NK-92 (cell line): Measurements from ENCODE around the gene SFXN5.

Experiments used
- DNase-seq: peaks from one replicate; lab custom pipeline; 2025; ENCODE audit not compliant: unreplicated experiment; lab: John Stamatoyannopoulos, UW

SFXN5 gene

DNA sequence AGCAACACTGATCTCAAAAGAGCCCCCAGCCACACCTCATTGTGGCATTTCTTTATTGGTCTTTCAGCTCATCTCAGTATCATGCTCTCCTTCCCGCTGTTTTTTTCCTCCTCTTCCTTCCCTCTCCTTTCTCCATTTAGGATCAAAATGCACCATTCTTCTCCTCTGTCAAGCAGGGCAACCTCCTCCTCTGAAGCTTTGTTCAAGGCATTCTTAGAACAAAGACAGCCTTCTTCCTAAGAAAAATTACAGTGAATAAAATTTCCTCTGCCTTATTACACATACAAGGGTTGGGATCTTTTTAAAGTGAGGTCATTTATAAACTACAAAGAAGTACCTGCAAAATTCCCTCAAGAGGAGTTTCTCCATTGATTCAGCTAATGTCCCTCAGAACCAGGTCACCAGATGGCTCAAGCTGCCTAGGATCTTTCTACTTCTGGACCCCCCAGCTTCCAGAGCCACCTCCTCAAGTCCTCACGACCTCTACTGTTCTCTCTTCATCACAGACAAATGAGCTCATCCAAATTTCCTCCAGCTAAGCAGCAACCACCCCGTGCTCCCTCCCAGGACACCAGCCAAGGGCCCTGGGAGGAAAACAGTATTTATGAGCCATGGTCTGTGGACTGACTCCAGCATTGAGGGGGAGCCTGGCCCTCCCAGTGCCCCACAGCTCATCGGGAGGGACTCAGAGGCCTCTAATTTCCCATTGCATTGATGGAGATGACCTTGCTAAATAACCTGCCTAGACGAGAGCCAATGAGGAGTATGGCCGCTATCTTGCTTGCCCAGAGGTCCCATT lies 18.0 kb downstream of the SFXN5 start:
- DNase-seq = no peak

DNA sequence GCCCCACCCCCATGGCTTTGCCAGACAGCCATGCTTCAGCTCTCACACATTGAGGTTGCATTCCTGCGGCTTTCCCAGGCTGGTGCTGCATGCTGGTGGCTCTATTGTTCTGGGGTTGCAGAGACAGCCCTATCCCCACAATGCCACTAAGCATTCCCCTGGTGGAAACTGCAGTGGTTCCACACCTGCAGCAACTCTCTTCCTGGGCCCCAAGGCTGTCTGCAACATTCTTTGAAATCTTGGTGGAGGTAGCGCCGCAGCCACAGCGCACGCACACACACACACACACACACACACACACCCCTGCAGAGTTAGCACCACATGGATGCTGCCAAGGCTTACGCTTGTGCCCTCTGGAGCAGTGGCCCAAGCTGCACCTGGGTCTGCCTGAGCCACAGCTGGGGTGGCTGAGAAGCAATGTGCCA lies 21.4 kb downstream of the SFXN5 start:
- DNase-seq = no peak

DNA sequence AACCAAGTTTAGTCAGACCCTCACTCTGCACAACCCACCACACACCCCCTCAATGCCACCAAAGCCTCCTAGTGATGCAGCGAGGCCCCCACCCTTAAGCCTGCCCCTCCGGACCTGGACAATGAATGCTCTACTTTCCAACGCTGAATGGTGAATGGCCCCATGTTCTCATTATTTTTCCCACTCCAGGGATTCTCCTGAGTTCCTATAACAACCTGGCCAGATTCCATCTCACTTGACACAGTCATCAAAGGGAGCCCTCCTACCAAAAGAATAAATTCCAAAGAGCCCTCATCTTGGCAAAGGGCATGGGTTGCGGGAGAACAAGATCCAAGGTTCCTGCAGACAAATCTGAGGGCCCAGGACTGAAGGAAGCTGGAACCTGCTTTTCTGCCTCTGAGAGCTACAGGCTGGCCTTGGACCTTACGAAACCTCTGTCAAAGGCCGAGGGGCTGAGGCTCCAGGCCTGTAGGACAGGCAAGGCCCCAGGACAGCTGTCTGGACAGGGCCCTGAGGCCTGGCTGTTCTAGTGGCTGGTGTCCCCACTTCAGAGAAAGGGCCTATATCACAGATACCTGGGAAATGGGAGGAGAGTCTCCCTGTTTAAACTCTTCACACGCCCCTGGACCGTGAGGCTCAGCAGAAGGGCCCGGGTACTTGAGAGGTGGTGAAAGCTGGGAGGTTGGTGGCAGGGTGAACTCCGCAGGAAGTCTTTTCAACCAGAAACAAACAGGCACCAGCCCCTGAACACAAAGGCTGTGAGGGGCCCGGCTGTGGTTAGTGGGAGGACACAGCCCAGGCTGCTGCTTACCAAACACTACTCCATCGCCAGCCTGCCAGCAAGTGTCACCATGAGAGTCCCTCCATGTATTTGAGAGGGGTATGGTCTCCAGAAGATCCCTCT lies 27.3 kb downstream of the SFXN5 start:
- no peak for DNase-seq

DNA sequence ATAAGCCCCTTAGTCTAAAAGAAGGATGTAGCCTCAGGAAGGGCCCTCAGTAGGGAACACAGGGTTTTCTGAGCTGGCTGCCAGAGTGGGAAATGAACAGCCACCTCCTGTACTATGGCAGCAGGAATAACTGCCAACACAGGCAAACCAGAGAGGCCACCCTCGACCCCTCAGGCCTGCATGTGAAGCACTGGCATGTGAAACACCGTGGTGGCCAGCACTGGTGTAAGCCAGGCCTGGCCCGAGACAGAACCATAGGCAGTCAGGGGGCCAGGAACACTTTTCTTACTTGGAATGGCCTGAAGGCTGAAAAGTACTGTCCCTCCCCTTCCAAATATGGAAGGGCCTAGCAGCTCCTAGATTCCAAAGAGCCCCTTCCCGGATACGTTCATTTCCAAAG lies 28.2 kb downstream of the SFXN5 start:
- DNase-seq = no peak

DNA sequence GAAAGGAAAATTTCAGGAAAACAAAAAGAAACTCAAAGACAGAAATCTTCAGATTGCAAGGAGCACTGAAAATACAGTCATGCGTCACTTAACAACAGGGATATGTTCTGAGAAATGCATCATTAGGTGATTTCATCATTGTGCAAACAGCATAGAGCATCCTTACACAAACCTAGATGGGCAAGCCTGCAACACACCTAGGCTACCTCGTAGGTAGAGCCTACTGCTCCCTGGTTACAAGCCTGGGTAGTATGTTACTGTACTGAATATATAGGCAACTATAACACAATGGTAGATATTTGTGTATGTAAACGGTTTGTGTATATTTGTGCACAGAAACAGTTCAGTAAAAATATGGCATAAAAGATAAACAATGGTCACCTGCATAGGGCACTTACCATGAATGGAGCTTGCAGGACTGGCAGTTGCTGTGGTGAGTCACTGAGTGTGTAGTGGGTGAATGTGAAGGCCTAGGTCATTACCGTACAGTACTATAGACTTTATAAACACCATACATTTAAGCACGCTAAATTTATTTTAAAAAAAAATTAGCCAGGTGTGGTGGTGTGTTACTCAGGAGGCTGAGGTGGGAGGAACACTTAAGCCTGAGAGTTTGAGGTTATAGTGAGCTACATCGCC lies 33.4 kb downstream of the SFXN5 start:
- no peak for DNase-seq

DNA sequence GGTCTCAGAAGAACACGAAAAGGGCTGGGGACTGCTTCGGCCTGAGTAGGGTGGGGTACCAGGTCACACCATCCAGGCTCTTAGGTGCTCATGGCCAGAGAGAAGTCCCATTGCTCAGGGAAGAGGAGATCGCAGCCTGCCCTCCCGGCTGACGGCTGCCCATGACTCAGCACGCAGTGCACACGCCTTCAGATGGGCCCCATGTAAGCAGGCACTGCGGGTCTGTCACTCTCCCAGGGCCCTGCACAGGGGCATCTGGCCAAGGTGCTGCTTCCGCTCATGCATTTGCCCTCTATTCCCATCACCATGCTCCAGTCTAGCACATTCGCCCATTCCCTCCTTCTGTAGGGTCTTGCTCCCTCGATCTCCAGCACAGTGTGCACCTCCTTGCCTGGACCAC lies 34.7 kb downstream of the SFXN5 start:
- DNase-seq = no peak

DNA sequence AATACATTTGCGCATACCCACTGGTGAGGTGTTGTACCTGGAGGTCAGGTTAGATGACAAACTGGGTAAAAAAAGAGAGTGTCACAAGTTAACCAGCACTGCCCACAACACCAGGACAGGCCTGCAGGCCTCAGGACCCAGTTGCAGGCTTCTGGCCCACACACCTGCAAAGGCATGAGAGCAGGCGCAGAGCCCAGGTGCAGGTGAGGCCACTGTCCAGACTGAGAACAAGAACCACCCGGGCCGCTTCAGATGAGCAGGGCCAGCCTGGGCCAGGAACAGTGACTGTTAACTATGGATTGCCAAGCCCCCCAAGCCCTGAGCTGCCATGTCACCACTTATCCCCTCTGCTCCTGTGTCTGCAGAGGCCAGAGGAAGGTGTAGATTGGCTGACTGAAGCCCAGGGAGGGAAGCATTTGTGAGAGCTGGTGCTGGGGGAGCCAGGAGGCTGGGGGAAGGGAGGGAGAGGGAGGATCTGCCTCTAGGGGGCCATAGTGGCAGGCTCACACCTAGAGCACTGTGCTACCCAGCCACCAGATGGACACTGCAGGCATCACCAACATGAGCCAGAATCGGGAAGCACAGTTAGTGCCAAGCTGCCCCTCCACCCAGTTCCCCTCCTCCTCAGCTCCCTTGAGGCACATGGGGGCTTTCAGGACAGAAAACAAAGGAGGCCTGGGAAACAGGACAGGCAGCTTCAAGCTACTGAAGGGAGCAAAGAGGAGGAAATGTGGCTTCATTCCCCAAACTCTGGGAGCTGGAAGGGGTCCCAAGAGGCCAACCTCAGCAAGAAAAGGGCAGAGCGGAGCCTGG lies 35.4 kb downstream of the SFXN5 start:
- DNase-seq = no peak

DNA sequence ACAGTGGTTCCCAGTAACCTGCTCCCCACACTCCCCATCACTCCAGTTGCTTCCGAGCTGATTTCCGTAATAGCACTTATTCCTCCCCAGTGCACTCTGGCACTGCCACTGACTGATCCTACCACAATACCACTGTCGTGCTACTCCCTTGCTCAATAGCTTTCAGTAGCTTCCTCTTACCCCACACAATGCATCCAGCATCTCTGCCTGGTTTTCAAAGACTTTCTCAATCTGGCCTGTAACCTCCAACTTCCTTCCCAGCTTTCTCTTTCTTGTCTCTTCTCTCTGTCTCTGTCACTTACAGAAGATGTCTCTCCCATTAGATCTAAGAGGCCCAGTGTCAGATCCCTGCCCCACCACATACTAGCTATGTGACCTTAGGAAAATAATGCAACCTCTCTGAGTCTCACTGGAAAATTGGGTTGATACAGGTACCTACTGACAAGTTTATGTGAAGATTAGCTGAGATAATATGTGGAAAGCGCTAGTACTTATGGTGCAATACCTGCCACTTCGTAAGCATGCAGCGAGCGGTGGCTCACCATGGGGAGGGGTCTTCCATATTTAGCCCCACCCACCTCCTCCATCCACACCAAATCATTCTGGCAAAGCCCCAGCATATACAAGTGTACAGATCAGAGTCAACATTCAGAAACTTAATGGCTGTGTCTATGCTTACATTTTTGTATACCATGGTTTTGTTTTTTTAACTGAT lies 36.7 kb downstream of the SFXN5 start:
- DNase-seq = no peak

DNA sequence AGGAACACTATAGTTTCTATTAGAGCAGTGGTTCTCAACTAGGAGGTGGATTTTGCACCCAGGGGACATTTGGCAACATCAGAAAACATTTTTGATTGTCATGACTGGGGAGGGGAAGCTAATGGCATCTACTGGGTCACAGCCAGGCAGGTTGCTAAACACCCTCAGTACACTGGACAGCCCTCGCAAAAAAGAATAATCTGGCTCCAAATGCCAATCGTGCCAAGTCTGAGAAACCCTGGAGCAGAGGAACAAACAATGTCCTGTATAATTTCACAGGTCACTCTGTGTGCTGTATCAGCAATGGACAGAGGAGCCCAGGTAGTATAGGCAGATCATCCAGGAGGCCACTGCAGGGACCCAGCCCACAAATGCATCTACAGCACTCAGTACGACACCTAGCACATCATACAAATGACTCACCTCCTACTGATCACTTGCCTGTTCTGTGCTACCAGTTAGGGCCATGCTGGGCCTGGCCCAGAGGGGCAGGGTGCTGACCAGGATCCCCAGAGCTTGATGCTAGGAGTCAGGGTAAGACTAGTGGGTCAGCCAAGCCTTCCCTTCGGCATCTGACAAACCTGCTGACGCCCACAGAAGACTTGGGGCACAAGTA lies 37.6 kb downstream of the SFXN5 start:
- no peak for DNase-seq

DNA sequence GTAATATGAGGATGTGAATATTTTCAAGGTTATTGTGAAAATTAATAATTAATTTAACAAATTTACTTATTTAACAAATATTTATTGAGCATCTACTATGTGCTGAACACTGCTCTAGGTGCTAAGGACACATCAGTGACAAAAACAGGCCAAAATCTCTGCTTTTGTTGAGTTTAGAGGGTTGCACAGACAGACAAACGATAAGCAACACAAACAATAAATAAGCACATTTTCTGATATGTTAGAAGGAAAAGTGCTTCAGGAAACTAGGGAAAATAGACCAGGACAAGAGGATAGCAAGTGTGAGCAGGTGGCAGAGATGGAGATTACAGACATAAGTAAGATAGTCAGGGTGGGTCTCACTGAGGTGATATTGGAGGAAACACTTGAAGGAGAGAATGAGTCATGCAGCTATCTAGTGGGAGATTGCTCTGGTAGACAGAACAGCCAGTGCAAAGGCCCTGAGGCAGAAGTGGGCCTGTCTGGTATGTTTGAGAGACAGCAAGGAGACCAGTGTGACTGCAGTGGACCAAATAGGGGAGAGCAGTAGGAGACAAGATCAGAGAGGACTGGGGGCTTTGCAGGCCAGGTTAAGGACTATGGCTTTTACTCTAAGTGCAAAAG lies 38.3 kb downstream of the SFXN5 start:
- no peak for DNase-seq

DNA sequence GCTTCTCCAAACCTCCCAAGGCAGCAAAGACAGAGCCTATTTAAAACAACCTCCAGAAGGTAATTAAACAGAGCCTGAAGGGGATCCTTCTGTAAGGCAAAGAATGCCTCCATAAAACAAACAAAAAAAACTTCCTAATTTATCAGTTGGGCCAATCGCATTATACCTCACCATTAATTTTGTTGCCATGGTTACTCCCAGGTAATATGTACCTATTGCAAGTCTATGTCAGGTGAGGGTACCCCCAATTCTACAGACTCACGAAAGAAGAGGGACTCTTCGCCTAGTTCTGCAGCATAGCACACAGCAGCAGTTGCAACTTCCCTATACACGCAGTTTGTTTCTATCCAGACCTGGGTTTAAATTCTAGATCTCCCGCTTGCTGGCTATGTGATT lies 38.8 kb downstream of the SFXN5 start:
- no peak for DNase-seq

DNA sequence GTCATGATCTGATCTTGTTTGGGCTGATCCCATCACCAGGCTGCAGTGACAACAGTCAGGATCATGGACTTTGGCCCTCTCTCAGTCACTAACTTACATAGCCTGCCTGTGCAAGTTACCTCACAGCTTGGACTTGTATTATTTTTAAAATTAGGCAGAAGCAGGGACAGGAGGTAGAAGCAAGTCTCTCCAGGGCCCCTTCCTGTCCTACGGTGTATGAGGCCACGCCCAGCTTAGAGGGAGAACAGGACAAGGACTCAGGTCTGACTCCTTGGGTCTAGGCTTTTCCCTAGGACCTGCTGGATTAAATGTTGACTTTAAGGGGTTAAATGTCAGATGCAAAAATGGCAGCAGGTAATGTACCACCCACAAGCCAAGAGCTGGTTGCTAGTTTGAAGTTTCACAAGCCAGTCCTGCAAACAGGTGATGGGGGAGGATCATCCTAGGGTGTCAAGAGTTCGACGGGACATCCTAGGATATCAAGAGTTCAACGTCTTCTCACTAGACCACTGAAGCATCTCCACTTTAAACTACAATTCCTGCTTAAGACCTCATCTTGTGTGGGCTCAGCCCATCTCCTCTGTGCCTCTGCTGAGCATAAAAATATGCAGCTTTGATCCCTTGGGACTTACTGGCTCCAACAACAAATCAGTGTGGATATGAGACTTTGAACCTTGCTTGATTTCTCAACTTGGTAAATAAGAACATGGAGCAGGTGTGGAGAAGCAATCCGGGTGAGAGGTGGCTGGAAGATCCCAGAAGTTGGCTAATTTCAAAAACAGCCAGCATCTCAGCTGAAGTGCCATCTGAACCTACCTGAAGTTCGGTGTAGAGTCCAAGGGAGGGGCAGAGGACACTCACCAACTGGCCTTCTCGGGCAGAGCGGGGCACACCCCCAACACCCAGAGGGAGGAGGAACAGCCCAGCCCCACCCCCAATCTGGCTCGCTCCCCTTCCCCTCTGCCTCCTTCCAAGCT lies 39.5 kb downstream of the SFXN5 start:
- no peak for DNase-seq

DNA sequence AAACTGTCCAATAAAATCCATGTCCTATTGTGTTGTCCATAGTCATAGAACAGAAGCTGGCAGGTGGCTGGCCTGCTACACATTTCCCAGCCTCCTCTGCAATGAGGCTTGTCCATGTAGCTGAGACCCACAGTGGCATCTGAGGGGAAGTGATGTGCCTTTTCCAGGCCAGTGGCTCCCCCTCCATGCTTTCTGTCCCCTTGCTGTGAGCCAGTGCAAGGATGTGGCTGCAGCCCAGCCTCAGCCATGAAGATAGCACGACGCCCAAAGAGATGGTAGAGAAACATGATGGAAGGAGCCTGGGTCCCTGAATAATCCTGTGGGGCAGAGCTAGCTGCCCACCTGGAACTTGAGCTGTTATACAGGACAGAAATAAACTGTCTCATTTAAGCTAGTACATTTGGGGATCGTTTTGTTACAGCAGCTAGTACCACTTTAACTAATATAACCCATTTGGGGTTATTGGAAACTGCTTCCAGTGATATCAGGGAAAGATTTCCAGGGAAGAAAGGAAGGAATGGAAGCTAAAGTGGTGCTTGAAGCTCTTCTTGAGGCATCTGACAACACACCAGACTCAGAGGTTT lies 40.3 kb downstream of the SFXN5 start:
- no peak for DNase-seq

DNA sequence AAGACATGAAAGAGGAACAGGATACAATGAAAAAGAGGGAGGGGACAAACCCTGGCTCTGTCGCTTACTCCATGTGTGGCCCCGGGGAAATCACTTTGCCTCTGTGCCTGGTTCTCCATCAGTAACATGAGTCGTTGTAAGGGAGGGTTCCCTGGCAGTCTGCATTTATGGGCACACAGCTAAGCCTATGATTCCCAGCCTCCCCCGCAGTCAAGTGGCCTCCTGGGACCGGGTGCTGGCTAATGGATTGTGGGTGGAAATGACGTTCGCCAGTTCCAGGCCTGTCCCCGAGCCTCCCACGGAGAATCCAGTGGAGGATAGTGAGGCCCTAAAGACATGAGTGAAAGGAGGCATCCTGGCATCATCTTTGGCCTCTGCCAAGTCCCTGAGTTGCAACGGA lies 42.7 kb downstream of the SFXN5 start:
- DNase-seq = no peak

DNA sequence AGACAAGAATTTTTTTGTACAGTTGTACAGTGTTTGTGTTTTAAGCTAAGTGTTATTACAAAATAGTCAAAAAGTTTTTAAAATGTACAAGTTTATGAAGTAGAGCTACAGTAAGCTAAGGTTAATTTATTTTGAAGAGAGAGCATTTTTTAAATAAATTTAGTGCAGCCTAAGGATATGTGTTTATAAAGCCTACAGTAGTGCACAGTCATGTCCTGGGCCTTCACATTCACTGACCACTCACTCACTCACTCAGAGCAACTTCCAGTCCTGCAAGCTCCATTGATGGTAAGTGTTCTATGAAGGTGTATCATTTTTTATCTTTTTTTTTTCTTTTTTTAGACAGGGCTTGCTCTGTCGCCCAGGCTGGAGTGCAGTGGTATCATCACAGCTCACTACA lies 44.2 kb downstream of the SFXN5 start:
- no peak for DNase-seq

DNA sequence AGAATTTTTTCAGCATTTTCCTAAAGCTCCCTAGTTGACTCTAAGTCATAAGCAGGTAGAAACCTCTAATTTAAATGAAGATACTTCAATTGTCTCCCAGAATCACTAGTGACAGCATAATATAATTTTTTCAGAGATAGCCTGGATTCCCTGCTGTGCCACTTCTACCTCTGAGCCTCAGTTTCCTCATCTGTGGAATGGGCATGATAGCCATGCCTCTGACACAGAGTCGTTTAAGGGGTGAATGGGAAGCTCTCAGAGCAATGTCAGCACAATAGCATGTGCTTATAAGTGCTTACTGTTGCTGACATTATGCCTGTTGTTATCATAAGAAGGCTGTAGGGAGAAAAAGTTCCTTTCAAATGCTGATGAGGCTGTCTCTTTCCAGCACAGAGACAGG lies 48.0 kb downstream of the SFXN5 start:
- DNase-seq = no peak

DNA sequence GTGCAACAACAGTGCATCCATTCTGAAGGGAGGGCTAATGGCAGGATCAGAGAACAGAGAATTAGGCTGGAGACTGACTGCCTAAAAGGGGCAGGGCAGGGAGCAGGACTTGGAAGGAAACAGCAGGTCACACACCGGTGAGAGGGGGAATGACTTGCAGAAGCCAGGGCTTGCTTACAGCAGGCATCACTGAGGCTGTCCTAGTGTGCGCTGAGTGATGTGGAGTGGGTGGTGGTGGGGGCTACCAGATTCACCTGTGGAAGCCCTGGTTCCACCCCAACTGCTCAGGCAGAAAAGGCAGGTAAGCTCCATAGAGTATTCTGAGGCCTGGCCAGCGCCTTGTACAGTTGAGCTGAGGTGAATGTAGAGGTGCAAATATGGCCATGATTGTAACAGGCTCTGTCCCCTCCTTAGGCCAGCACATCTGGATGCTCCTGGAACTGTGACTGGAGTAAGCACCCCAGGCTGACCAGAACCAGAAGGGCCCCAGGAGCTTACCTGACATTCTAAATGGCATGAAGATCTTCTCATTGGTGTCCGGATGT lies 49.4 kb downstream of the SFXN5 start:
- no peak for DNase-seq
